Naive thymus-derived CD4-positive, alpha-beta T cell (primary cell): ENCODE results near the gene DTNB. TPM values are rescaled to one million over a fixed set of nuclear protein-coding genes. Genes with fewer than 3 reads are reported as not detected.
"Not testable (repeated sequence)": the region's sequence is repeated elsewhere in the genome, so short reads cannot be mapped to it uniquely, and the experiment has no call there.

ENCODE experiments used
- ATAC-seq: fragments of 150-1000 bp; cut with Tn5 transposase; 2 replicates; pipeline ENCODE4 v1.10.0; 2021; ENCODE audit warnings: mild to moderate bottlenecking, moderate library complexity
- CTCF ChIA-PET: fragments of 350-600 bp; sonication (Branson Sonifier 250); formaldehyde crosslinking; loops from one replicate; lab custom pipeline; 2021; ENCODE audit warnings: antibody characterized with exemption; lab: Charles Lee
- POLR2A ChIA-PET: fragments of 350-600 bp; sonication (Branson Sonifier 250); formaldehyde crosslinking; loops from one replicate; lab custom pipeline; 2021; ENCODE audit warnings: antibody characterized with exemption, inconsistent platforms; lab: Charles Lee
- DNase-seq, 9 donors: peaks; one replicate each; pipeline versions ENCODE4 v3.0.0 to v3.0.0-alpha.2; 2020 to 2022; ENCODE audit warnings: mixed read lengths in 1 of 9
- H3K27ac ChIP-seq: one replicate; pipeline ENCODE4 v1.7.0; 2013; ENCODE audit warnings: mild to moderate bottlenecking, low read depth, low read length, moderate library complexity
- H3K27me3 ChIP-seq, 2 donors: one replicate each; pipeline ENCODE4 v1.7.0; 2013; ENCODE audit warnings: low read length in 2 of 2, mild to moderate bottlenecking in 2 of 2, moderate library complexity in 2 of 2; ENCODE audit not compliant: control insufficient read depth in 2 of 2, insufficient read depth in 2 of 2
- H3K36me3 ChIP-seq, 3 experiments: 1 replicate in 2 of 3; 2 replicates in 1 of 3; pipeline ENCODE4 v1.7.0; 2013; ENCODE audit warnings: low read length in 3 of 3, mild to moderate bottlenecking in 3 of 3, moderate library complexity in 1 of 3; ENCODE audit not compliant: insufficient read depth in 3 of 3, control insufficient read depth in 2 of 3
- H3K4me1 ChIP-seq, 2 donors: one replicate each; pipeline ENCODE4 v1.7.0; 2013; ENCODE audit warnings: low read length in 2 of 2, mild to moderate bottlenecking in 2 of 2, moderate library complexity in 1 of 2; ENCODE audit not compliant: control insufficient read depth in 2 of 2, insufficient read depth in 2 of 2
- H3K4me3 ChIP-seq: 2 replicates; pipeline ENCODE4 v1.7.0; 2013; ENCODE audit warnings: mild to moderate bottlenecking, low read length
- H3K9me3 ChIP-seq, 3 experiments: 1 replicate in 2 of 3; 2 replicates in 1 of 3; pipeline ENCODE4 v1.7.0; 2013; ENCODE audit warnings: low read length in 3 of 3; ENCODE audit not compliant: control insufficient read depth in 2 of 3
- H3K27ac Mint-ChIP-seq, 9 donors: one replicate each; pipeline ENCODE4 v1.8.0; 2020 to 2022; ENCODE audit warnings: mixed read lengths in 9 of 9, mild to moderate bottlenecking in 8 of 9, moderate library complexity in 5 of 9, inconsistent platforms in 2 of 9
- H3K27me3 Mint-ChIP-seq, 5 donors: one replicate each; pipeline ENCODE4 v1.8.0; 2021 to 2022; ENCODE audit warnings: mixed read lengths in 5 of 5, mild to moderate bottlenecking in 1 of 5
- H3K36me3 Mint-ChIP-seq, 5 donors: one replicate each; pipeline ENCODE4 v1.8.0; 2020 to 2022; ENCODE audit warnings: mixed read lengths in 5 of 5, mild to moderate bottlenecking in 3 of 5, inconsistent platforms in 1 of 5
- H3K4me1 Mint-ChIP-seq, 7 donors: one replicate each; pipeline ENCODE4 v1.8.0; 2020 to 2022; ENCODE audit warnings: mixed read lengths in 7 of 7, mild to moderate bottlenecking in 3 of 7, inconsistent platforms in 1 of 7
- H3K4me3 Mint-ChIP-seq, 10 donors: one replicate each; pipeline ENCODE4 v1.8.0; 2020 to 2022; ENCODE audit warnings: mild to moderate bottlenecking in 10 of 10, mixed read lengths in 10 of 10, moderate library complexity in 6 of 10, inconsistent platforms in 2 of 10
- H3K9me3 Mint-ChIP-seq, 11 donors: one replicate each; pipeline ENCODE4 v1.8.0; 2020 to 2022; ENCODE audit warnings: mixed read lengths in 11 of 11, mild to moderate bottlenecking in 4 of 11, inconsistent platforms in 1 of 11, moderate library complexity in 1 of 11
- intact Hi-C, 2 donors: fragments of 100-400 bp; cut with micrococcal nuclease; formaldehyde crosslinking; loops; one replicate each; pipeline ENCODE4 v1.15.1; 2023
- polyA plus RNA-seq, 2 donors: library from polyadenylated mRNA; unstranded; fragments of 300-500 nt; fragmentation: Illumina TruSeq; gene quantifications; one replicate each; pipeline ENCODE4 v1.2.3, GENCODE V29; 2021
- total RNA-seq, 6 experiments: library from RNA in 5 of 6; stranded (reverse) in 5 of 6; gene quantifications; 1 replicate in 5 of 6; 2 replicates in 1 of 6; pipeline ENCODE4 v1.2.3 and lab custom pipeline; 2021 to 2026

The DTNB gene
- total and polyA plus RNA-seq, 7 experiments from 2014 or later: 17.0 to 56.2 (median 33.1) TPM

- Histone ChIP-seq H3K4me3 (no peak overlapping the region), H3K27me3 (no peaks in the 10 kb centered on the region), H3K9me3 (no peaks in the 10 kb centered on the region), H3K4me1 (no peaks in the 10 kb centered on the region), H3K27ac (no peak overlapping the region), H3K36me3 (no peaks in the 10 kb centered on the region)
- Mint-ChIP-seq H3K9me3 (peaks cover 0 to 3% (median 0%) of the 10 kb centered on the region in 11 donors), H3K27ac (peak overlapping the region in 1 of 9 donors; percentile 10), H3K27me3 (no peaks in the 10 kb centered on the region), H3K36me3 (peaks cover 0 to 19% (median 9%) of the 10 kb centered on the region in 5 donors), H3K4me3 (peak overlapping the region in 1 of 10 donors; percentile 23), H3K4me1 (peaks cover 0 to 33% (median 0%) of the 10 kb centered on the region in 7 donors)
- ATAC-seq: no peak
- DNase-seq: no peak
- POLR2A ChIA-PET: no interaction called here
- CTCF ChIA-PET: interaction anchor here (0.6 kb wide), 1 partner anchor 785 kb away, joined by 3 read pairs; no protein-coding TSS in a partner anchor
- intact Hi-C loops: no loop called here
Observed at GRCh38 chr2:25602333-25602723, 71.0 kb downstream of the DTNB start.

GRCh38 chr2:25601711-25602332, 71.6 kb downstream of the DTNB start:
- POLR2A ChIA-PET, H3K4me1 ChIP-seq, H3K36me3 ChIP-seq, H3K4me3 Mint-ChIP-seq, H3K27me3 Mint-ChIP-seq, H3K4me3 ChIP-seq, H3K27ac ChIP-seq, intact Hi-C loops, H3K9me3 ChIP-seq, H3K9me3 Mint-ChIP-seq, ATAC-seq, DNase-seq, H3K27me3 ChIP-seq: not testable (repeated sequence)
- CTCF ChIA-PET: interaction anchor here (0.6 kb wide), 1 partner anchor 785 kb away, joined by 3 read pairs; no protein-coding TSS in a partner anchor
- H3K36me3 Mint-ChIP-seq: peaks cover 0 to 19% (median 11%) of the 10 kb centered on the region in 5 donors
- peak overlapping the region in 1 of 9 donors; percentile 34 for H3K27ac Mint-ChIP-seq
- H3K4me1 Mint-ChIP-seq: peaks cover 0 to 33% (median 0%) of the 10 kb centered on the region in 7 donors

GRCh38 chr2:25598911-25599310, 74.5 kb downstream of the DTNB start:
- H3K27ac ChIP-seq: no peak overlapping the region
- ChIA-PET CTCF (interaction anchor here (0.9 to 1.7 kb wide), 2 partner anchors 8 to 101 kb away, joined by 3 to 5 read pairs; no protein-coding TSS in a partner anchor), POLR2A (interaction anchor here (0.6 to 0.7 kb wide), 2 partner anchors 197 to 503 kb away, joined by 3 read pairs; no protein-coding TSS in a partner anchor)
- Mint-ChIP-seq H3K4me1 (peaks cover 0 to 29% (median under 1%) of the 10 kb centered on the region in 7 donors), H3K36me3 (peaks cover 0 to 21% (median 17%) of the 10 kb centered on the region in 5 donors), H3K27ac (peak overlapping the region in 2 of 9 donors; percentile 20 to 22), H3K9me3 (peaks cover 0 to 3% (median 0%) of the 10 kb centered on the region in 11 donors), H3K4me3 (no peak overlapping the region), H3K27me3 (no peaks in the 10 kb centered on the region)
- ATAC-seq (no peak), DNase-seq (no peak)
- intact Hi-C loops: no loop called here
- no peaks in the 10 kb centered on the region for H3K27me3 ChIP-seq
- H3K4me1 ChIP-seq: no peaks in the 10 kb centered on the region
- H3K4me3 ChIP-seq: no peak overlapping the region
- no peaks in the 10 kb centered on the region for H3K36me3 ChIP-seq
- no peaks in the 10 kb centered on the region for H3K9me3 ChIP-seq

GRCh38 chr2:25598332-25598731, 75.0 kb downstream of the DTNB start:
- H3K27ac Mint-ChIP-seq: peak overlapping the region in 3 of 9 donors; percentile 22 to 64 (median 51)
- CTCF ChIA-PET: interaction anchor here (0.9 to 1.7 kb wide), 2 partner anchors 9 to 102 kb away, joined by 3 to 5 read pairs; no protein-coding TSS in a partner anchor

GRCh38 chr2:25597881-25598280, 75.5 kb downstream of the DTNB start:
- Histone ChIP-seq H3K27ac (no peak overlapping the region), H3K27me3 (no peaks in the 10 kb centered on the region), H3K4me1 (no peaks in the 10 kb centered on the region), H3K4me3 (no peak overlapping the region), H3K9me3 (no peaks in the 10 kb centered on the region), H3K36me3 (no peaks in the 10 kb centered on the region)
- ATAC-seq (no peak), DNase-seq (no peak)
- H3K9me3 Mint-ChIP-seq: peaks cover 0 to 3% (median 0%) of the 10 kb centered on the region in 11 donors
- H3K27ac Mint-ChIP-seq: peak overlapping the region in 1 of 9 donors; percentile 64
- ChIA-PET CTCF (interaction anchor here (1.7 kb wide), 1 partner anchor 9 kb away, joined by 5 read pairs; no protein-coding TSS in a partner anchor), POLR2A (interaction anchor here (0.7 kb wide), 1 partner anchor 198 kb away, joined by 3 read pairs; no protein-coding TSS in a partner anchor)
- peaks cover under 1 to 32% (median 5%) of the 10 kb centered on the region in 7 donors for H3K4me1 Mint-ChIP-seq
- peaks cover 0 to 24% (median 17%) of the 10 kb centered on the region in 5 donors for H3K36me3 Mint-ChIP-seq
- H3K4me3 Mint-ChIP-seq: no peak overlapping the region
- intact Hi-C loops: no loop called here
- H3K27me3 Mint-ChIP-seq: no peaks in the 10 kb centered on the region

More at GRCh38 chr2:25598332-25598731, 75.0 kb downstream of the DTNB start:
- no peak overlapping the region for H3K4me3 Mint-ChIP-seq
- peaks cover 0 to 29% (median 2%) of the 10 kb centered on the region in 7 donors for H3K4me1 Mint-ChIP-seq
- no peak overlapping the region for H3K27ac ChIP-seq
- H3K9me3 ChIP-seq: no peaks in the 10 kb centered on the region
- H3K36me3 Mint-ChIP-seq: peaks cover 0 to 24% (median 17%) of the 10 kb centered on the region in 5 donors
- H3K4me1 ChIP-seq: no peaks in the 10 kb centered on the region
- intact Hi-C loops: no loop called here
- H3K9me3 Mint-ChIP-seq: peaks cover 0 to 3% (median 0%) of the 10 kb centered on the region in 11 donors
- no peaks in the 10 kb centered on the region for H3K27me3 Mint-ChIP-seq
- no peaks in the 10 kb centered on the region for H3K27me3 ChIP-seq
- no peak for ATAC-seq
- no peaks in the 10 kb centered on the region for H3K36me3 ChIP-seq
- DNase-seq: no peak
- POLR2A ChIA-PET: interaction anchor here (0.7 kb wide), 1 partner anchor 198 kb away, joined by 3 read pairs; no protein-coding TSS in a partner anchor
- H3K4me3 ChIP-seq: no peak overlapping the region

GRCh38 chr2:25596516-25597244, 76.7 kb downstream of the DTNB start:
- H3K9me3 ChIP-seq: no peaks in the 10 kb centered on the region
- peaks cover 5 to 38% (median 16%) of the 10 kb centered on the region in 7 donors for H3K4me1 Mint-ChIP-seq
- H3K27me3 ChIP-seq: no peaks in the 10 kb centered on the region
- H3K27ac ChIP-seq: no peak overlapping the region
- no peaks in the 10 kb centered on the region for H3K27me3 Mint-ChIP-seq
- CTCF ChIA-PET: no interaction called here
- H3K4me3 Mint-ChIP-seq: no peak overlapping the region
- no peaks in the 10 kb centered on the region for H3K4me1 ChIP-seq
- peak overlapping the region in 1 of 9 donors; percentile 7 for H3K27ac Mint-ChIP-seq
- peaks cover 0 to 3% (median 0%) of the 10 kb centered on the region in 11 donors for H3K9me3 Mint-ChIP-seq
- DNase-seq: no peak
- intact Hi-C loops: no loop called here
- no peaks in the 10 kb centered on the region for H3K36me3 ChIP-seq
- peaks cover 0 to 23% (median 17%) of the 10 kb centered on the region in 5 donors for H3K36me3 Mint-ChIP-seq
- no peak for ATAC-seq
- H3K4me3 ChIP-seq: no peak overlapping the region
- POLR2A ChIA-PET: no interaction called here
